SK-MEL-5 (cell line): ENCODE data around the gene MYL7. TPM values are rescaled to one million over a fixed set of nuclear protein-coding genes. Genes with fewer than 3 reads are reported as not detected.

ENCODE experiments used
- DNase-seq: peaks from one replicate; pipeline ENCODE4 v3.0.0-alpha.2; 2016; ENCODE audit warnings: low read depth, low spot score
- in situ Hi-C: cut with HindIII; loops from 2 replicates; pipeline ENCODE4 v1.10.0; 2016; ENCODE audit warnings: low sequenced_read_pairs, high pct_unique_total_duplicates, low pct_unique_long_range_greater_than_20kb
- total RNA-seq: library from RNA; depleted of rRNA; stranded (reverse); fragments of >200 nt; shearing (Covaris generic); gene quantifications from 2 replicates; pipeline ENCODE4 v1.2.3, GENCODE V29; 2014

Gene MYL7
- total RNA-seq, 1 experiment from 2014 or later, result not detected

DNA sequence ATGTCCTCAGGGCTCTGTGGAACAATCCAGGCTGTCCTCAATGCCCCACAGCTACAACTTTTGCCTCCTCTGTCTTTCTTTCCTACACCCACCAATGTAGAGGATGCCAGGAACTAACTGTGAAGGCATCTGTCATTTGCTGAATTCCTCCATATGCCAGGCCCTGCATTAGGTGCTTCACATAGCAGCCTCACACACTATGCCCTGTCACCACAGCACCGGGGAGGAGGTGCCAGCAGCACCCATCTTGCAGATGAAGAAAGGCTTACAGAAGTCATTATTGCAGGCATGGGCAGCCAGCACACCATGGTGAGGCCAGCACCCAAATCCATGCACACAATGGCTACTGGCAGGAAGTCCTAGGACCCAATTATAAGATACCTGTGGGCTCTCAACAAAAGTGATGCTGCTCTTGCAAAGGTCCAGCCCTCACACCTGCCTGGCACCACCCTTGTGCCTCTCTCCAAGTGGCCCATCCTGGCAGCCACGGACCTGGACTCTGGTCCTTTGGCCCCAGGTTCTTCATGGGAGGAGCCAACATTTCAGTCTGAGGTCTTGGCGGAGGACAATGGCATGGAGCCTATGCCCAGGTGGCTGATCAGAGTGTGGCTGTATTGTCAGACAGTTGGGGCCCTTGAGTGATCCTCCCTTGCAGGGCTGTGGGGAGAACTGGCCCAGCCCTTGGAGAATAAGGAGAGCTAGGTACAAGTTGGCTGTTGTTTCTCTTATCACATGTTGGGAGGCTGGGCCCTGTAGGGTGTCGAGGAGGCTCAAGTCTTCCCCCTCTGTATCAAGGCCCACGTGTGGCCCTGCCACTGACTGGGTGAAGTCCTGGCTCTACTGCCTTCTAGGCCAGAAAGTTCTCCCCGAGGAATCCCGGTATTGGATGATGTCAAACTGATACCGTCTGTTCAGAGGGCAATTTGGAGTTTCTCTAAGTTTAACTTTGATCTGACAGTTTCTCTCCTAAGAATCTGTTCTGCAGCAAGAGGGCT lies 14.4 kb upstream of the MYL7 start:
- in situ Hi-C loops, result no loop called here
- no peak for DNase-seq

DNA sequence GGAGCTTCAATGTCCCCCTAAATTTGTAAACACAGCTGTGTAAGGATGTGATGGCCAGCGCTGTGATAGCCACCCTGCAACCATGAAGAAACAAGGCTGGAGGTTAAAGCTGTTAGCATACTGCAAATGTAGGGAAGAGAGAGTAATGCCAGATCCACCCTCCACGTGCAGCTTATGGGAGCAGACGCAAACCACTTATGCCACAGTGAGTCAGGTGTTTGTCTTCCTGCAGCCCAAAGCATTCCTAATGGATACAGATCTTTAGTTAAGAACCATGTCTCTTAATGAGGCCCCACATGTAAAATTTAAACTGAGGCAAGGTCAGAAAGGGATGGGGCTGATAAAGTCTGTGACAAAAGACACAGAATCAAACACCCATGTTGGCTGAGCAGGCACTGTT lies 13.6 kb upstream of the MYL7 start:
- DNase-seq, result no peak
- in situ Hi-C loops, result no loop called here

DNA sequence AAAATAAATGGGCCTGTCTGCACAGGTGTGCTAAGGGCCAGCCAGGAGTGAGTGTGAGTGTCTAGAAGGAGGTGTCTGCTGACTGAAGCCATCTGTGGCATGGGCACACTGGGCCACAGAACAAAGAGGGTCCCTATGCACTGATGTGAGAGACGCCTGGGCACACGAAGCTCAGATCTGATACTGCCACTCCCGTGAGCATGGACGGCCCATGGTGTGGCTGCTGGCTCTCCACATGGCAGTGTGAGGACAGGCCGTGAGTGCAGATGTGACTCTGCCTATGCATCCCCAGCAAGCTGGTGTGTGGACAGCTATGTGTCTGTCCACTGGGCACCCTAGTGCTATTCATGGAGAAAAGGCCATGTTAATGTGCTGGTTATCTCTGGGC lies 12.8 kb upstream of the MYL7 start:
- no peak for DNase-seq
- in situ Hi-C loops, result no loop called here

DNA sequence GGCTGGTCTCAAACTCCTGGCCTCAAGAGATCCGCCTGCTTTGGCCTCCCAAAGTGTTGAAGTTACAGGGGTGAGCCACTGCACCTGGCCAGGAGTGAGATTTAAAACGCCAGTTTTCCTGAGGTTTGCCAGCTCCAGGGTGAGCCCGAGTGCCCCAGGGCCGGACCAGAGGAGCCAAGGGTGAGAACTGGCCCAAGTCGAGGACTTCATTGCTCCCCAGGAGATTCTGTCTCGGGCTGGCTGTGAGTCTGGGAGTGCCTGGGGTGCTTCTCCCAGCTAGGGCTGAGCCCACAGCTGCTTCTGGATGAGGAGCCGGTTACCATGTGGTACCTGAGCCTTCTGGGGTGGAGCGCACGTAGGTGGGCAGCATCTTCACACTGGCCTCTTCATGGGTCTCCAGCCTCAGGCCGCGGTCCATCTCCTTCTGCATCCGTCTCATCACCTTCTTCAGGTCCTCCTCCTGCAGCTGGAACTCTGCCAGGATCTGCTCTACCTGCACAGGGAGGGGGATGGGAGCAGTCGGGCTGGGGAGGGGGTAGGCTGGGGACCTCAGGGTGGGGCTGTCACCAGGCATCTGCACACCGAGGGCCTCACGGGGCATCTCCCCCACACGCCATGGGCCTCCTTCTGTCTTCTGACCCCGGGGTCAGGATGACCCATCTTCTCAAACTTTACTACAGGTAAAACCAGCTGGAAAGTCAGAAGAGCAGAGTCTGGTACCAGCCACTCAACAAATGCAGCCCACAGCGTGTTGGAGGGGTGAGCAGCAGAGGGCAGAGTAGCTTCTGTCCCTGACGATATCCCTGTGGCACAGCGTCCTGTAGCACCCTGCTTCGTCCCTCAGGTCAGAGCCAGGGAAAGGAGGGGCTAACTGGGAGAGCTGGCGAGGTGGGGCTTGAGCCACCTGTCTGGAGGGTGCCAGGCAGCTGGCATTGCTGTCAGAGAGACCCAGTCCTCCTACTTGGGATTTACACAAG lies 12.1 kb upstream of the MYL7 start:
- in situ Hi-C loops, result no loop called here
- no peak for DNase-seq

DNA sequence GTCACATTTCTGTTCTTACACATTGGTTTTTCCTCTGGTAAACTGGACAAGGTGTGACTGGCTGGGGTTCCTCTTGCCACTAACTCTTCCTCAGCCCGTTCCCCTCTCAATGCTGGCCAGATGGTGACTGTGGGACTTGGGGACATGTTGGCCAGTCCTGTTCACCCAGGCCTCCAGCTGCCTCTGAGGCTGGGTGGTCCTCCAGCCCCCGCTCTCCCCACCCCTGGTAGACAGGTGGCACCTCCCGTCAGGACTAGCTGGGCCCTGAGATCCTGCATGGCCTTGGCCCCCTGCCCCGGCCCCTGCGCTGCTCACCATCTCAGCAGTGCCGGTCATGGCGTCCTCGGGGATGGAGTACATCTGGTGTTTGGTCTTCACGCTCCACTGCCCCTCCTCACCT lies 10.8 kb upstream of the MYL7 start:
- no peak for DNase-seq
- in situ Hi-C loops, result no loop called here

DNA sequence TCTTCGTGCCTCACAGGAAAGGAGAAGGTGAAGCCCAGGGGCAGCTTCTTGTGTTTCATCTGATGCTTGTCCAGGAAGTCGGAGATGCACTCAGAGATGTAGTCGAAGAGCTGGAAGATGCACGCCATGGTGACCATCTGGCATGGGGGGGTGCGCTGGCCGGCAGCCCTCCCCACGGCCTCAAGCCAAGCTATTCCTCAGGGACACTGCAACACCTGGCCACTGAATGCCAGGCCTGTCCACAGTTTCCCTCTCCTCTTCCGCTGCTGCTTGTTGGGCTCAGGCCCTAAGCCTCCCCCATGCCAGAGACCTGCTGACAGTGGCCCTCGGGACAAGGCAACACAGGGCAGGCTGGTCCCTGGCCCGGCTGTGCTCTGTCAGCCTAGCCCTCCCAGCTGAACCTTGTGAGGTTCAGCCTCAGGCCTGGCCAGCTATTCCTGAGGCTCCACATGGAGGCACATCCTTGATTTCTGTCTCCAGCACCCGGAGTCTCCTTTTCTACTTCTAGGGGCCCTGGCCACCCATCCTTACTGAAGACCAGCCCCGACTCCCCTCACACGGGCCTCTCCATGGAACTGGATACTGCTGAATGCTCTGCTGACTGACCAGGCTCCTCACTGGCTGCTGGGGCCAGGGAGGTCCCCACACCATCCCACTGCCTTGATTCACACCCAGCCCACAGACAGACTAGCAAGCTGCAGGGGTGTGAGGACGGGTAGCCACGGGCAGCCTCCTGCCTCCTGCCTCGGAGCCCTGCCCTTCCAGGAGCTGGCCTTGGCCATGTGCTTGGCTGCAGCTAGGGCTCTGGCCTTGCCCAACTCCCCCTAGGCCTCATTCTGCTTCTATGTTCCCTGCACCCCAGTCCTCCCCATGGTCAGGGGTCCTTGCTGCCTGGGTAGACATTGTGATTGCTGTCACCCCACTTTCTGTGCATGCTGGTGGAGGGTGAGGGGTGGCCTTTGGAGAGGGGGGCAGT lies 10.1 kb upstream of the MYL7 start:
- in situ Hi-C loops, result no loop called here
- no peak for DNase-seq

DNA sequence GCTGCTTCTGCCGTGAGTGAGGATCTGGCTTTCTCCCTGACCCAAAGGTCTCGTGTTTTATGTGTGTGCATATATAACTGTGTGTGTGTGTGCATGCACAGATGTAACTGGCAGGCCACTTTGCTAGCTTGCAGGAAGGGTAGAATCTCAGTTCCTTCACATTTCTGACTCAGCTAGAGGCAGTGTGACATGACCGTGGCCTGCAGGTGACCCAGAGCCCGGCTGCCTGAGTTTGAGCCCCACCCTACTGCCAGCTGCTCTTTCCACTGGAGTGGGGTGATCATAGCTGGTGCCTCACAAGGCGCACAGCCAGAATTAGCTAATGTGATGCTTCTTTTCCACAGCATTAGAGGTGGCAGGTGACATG lies 9.3 kb upstream of the MYL7 start:
- in situ Hi-C loops, result no loop called here
- no peak for DNase-seq

DNA sequence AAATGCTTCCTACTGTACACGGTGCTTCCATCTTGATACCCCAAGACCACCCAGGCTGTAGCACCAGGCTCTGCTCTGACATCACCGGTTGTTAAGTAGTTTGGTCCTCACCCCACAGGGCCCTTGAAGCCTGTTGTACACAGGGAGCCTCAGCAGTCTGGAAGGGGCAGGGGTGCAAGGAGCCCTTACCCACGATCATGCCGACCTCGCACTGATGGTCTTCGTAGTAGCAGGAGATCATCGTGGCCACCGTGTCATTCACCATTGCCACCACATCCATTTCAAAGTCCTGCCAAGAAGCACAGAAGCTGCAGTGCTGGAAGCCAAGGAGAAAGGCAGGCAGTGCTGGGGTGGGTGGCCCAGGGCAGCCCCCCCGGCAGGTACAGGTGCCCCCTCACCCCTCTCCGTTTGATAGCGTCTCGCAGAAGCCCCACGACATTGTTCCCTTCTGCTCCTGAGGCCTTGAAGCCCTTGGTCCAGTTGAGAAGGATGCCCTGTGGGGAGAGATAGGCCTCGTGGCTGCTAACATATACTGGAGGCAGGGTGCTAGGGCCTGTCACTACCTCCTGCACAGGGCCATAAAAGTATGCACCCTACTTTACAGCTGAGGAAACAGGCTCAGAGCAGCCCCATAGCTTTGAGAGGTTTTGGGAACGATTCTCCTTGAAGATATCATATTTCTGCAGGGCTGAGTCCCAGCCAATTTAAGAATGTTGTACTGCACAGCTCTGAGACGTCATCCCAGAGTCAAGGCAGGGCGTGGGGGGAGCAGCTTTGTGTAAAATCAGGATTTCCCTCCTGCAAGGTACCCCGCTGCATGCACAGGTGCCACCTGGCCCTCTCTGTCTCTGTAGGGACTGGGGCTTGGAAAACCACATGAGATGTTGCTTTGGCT lies 8.7 kb upstream of the MYL7 start:
- in situ Hi-C loops, result no loop called here
- no peak for DNase-seq

DNA sequence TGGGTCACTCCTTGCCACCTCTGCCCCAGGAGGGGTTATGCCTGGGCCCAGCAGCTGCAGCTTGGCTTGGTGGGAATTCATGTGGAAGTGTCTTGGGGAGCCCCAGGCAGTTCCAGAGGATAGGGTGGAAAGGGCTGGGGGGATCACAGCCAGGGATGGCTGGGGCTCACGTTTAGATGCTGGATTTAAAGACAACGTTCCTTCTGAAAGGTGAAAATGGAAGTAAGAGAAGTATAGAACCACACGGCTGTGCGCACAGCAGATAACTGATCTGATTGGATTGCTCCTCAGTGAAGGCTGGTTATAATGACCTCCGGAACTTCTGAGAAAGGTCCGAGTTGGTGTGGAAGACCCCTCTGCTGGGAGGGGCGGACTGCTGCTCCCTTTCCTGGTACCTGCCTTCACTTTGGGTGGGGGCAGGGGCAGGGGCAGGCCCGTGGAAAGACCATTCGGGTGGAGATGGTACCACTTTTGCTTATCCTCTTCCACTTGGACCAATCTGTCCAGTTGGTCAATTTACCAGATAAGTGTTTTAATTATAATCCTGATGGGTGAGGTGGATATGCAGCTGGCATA lies 7.9 kb upstream of the MYL7 start:
- DNase-seq, result no peak
- in situ Hi-C loops, result no loop called here

DNA sequence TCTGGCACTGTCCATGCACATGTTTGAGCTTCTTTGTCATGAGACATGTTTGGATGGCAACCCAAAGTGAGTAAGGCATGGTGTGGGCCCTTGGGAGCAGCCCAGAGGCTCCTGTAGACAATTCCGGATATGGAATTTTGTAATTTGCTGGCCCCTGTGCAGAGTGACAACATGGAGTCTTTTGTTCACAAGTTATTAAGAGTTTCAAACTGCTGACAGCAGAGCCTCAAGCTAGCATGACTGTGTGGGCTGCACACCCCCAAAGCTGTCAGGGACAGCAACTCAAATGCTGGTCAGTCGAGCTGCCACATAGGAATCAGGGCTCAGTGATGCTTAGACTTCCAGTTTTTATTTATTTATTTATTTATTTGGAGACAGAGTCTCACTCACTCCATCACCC lies 7.0 kb upstream of the MYL7 start:
- in situ Hi-C loops, result no loop called here

DNA sequence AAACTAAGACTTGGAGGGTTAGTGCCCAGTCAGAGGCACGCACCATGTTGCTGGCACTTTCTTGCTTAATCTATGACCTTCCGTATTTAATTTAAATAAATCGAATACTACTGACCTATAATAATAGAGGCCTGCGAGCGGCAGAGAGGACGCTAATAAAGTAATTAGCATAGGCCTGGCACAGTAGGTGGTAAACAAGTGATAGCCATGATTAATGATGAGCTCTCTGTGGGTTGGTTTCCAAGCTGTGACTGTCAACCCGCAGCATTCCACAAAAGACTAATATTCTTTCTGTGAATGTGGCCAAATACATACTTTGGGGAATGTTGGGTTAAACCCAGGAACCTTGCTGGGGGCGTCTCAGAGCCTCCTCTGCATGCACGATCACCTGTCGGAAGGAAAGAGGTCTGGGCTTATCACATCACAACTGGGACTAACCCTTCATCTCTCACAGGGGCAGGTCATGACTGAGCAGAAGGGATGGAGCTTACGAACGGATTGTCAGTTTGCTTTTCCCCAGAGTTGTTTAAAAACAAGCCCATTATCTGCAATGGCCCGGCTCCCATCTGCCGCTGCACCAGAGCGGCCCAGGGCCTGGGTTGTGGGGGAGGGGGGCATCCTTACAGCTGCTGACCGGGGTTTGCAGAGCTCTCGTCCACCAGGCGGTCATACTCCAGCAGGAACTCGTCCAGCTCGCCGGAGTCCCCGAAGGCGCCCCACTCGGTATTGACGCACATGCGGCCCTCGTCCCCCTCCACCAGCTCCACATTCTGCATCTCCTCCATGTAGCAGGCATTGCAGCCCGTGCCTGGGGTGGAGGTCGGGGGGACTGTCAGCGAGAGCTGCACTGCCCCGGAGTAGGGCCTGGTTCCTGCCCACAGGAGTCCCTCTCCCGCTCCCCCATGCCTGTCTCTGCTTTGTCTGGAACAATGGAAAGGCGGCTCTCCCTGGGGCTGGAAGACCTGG lies 6.2 kb upstream of the MYL7 start:
- in situ Hi-C loops, result no loop called here
- DNase-seq, result no peak

More for the DNA sequence above, 7.0 kb upstream of the MYL7 start:
- no peak for DNase-seq

DNA sequence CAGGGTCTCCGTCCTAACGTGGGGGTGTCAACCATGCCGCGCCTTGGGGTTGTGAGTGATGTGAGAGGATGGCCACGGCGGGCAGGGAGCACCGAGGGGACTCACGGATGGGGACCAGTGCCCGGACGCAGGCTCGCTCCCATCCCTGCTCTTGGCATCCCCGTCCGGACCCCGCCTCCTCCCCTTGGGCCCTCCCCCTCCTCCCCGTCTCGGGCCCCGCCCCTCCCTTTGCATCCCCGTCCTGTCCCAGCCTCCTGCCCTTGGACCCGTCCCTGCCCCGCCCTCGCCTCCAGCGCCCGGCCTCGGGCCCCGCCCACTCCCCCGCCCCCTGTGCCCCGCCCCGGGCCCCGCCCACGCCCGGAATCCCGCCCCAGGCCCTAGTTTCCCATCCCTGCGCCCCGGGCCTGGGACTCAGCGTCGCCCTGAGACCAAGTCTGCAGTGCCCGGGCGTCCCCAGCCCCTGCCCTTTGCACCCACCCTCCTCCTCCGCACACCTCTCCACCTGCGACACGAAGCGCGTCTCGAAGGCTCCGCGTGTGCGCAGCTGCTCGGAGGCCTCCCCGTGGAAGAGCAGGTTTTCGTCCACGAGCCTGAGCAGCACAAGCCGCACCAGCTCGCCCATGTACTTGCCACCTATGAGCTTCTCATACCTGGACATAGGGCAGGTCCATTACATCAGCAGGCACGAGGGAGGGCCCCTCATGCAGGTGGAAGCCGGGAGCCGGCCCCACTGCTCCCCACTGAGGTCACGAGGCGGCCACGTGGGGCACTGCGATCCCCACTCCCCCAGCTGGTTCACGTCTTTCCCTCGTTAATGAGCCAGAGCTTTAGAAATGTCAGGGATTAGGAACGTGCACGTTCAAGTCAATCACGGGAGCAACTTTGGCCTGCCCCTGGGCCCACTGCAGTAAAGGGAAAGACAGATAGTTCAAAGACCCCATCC lies 5.1 kb upstream of the MYL7 start:
- DNase-seq, result peak; percentile 36
- in situ Hi-C loops, result no loop called here

DNA sequence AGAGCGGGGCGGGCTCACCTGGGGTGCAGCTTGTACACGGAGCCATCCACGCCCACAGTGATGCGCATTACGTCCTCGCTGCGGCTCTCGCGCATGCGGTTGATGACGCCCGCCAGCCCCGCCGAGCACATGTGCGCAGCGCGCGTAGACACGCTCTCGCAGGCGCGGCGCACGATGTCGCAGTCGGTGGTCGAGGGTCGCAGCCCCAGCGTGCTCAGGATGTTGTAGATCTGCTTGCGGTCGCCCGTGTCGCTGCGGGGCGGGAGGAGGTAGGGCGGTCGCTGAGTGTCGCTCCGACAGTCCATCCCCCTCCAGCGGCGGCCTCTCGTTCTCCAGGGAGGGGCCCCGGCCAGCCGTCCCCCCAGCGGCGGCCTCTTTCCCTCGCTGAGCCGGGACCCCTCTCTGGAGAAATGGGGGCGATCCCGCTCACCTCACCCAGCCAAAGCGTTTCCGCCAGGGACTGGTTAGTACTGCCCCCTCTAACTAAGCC lies 4.4 kb upstream of the MYL7 start:
- in situ Hi-C loops, result no loop called here
- no peak for DNase-seq

DNA sequence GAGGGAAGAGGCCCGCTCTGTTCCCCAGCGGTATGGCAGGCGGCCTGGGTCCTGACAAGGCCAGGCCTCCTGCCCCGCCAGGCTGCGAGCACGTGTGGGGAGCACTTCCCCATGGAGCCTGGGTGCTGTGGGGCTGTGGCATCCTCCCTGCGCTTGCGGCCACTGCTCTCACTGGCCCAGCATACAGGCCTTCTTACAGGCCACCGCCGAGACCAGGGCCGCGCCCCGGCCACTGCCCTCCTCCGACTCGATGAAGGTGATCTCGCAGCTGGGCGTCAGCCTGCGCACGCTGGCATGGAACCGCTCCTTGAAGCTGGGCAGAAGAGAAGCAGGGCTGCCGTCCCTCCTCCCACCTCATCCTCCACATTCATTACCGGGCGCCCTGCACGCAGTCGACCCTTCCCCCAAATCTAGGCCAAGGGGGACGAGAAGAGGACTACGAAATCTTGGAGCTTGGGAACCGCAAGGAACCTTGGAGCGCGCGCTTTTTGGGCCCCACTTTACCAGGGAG lies 3.9 kb upstream of the MYL7 start:
- in situ Hi-C loops, result no loop called here

More for the DNA sequence above, 3.9 kb upstream of the MYL7 start:
- DNase-seq, result no peak
